H9 (cell line): ENCODE measurements around the gene CDH4. TPM values are rescaled to one million over a fixed set of nuclear protein-coding genes. Genes with fewer than 3 reads are reported as not detected.

ENCODE experiments used
- DNase-seq: peaks from one replicate; pipeline ENCODE4 v3.0.0-alpha.2; 2017
- H2AFZ ChIP-seq: one replicate; pipeline ENCODE4 v1.6.1; 2013; ENCODE audit warnings: mild to moderate bottlenecking, low read length, control low read depth, moderate library complexity
- H2AK5ac ChIP-seq: 2 replicates; pipeline ENCODE4 v1.6.1; 2013; ENCODE audit warnings: low read length, control low read depth, mixed read lengths; ENCODE audit not compliant: insufficient read length
- H2BK120ac ChIP-seq: one replicate; pipeline ENCODE4 v1.6.1; 2013; ENCODE audit warnings: low read depth, mild to moderate bottlenecking, low read length, control low read depth, inconsistent platforms; ENCODE audit not compliant: poor library complexity, severe bottlenecking
- H2BK12ac ChIP-seq: 2 replicates; pipeline ENCODE4 v1.6.1; 2013; ENCODE audit warnings: low read length, control low read depth, mixed read lengths, low read depth; ENCODE audit not compliant: insufficient read length
- H2BK15ac ChIP-seq: 2 replicates; pipeline ENCODE4 v1.6.1; 2013; ENCODE audit warnings: low read depth, low read length, control low read depth
- H2BK20ac ChIP-seq: one replicate; pipeline ENCODE4 v1.6.1; 2013; ENCODE audit warnings: low read depth, mild to moderate bottlenecking, low read length, control low read depth, inconsistent platforms; ENCODE audit not compliant: poor library complexity, severe bottlenecking
- H2BK5ac ChIP-seq: 2 replicates; pipeline ENCODE4 v1.6.1; 2013; ENCODE audit warnings: low read length, control low read depth, mixed read lengths; ENCODE audit not compliant: insufficient read length
- H3K14ac ChIP-seq: 2 replicates; pipeline ENCODE4 v1.6.1; 2013; ENCODE audit warnings: low read length, control low read depth; ENCODE audit not compliant: insufficient read depth
- H3K18ac ChIP-seq: 2 replicates; pipeline ENCODE4 v1.6.1; 2013; ENCODE audit warnings: low read depth, mild to moderate bottlenecking, mixed read lengths, low read length, control low read depth; ENCODE audit not compliant: insufficient read length
- H3K23ac ChIP-seq: 2 replicates; pipeline ENCODE4 v1.6.1; 2013; ENCODE audit warnings: low read length, control low read depth, mixed read lengths, low read depth; ENCODE audit not compliant: insufficient read length
- H3K23me2 ChIP-seq: 2 replicates; pipeline ENCODE4 v1.6.1; 2013; ENCODE audit warnings: low read depth, mild to moderate bottlenecking, mixed read lengths, low read length, control low read depth; ENCODE audit not compliant: insufficient read length, poor library complexity, severe bottlenecking
- H3K27ac ChIP-seq: 2 replicates; pipeline ENCODE4 v1.5.1; 2013; ENCODE audit warnings: low read length, control low read depth, mixed read lengths, low read depth; ENCODE audit not compliant: insufficient read length
- H3K27me3 ChIP-seq: 2 replicates; pipeline ENCODE4 v1.6.1; 2013; ENCODE audit warnings: low read length, control low read depth, inconsistent platforms; ENCODE audit not compliant: insufficient read depth
- H3K4ac ChIP-seq: 2 replicates; pipeline ENCODE4 v1.6.1; 2013; ENCODE audit warnings: low read depth, mild to moderate bottlenecking, control low read depth, inconsistent platforms, low read length, moderate library complexity
- H3K4me1 ChIP-seq: 2 replicates; pipeline ENCODE4 v1.6.1; 2013; ENCODE audit warnings: low read length, control low read depth, inconsistent platforms; ENCODE audit not compliant: insufficient read depth
- H3K4me2 ChIP-seq: 2 replicates; pipeline ENCODE4 v1.6.1; 2013; ENCODE audit warnings: low read length, control low read depth, mixed read lengths; ENCODE audit not compliant: insufficient read length, insufficient read depth
- H3K56ac ChIP-seq: 2 replicates; pipeline ENCODE4 v1.6.1; 2013; ENCODE audit warnings: low read depth, mild to moderate bottlenecking, mixed read lengths, low read length, control low read depth; ENCODE audit not compliant: insufficient read length
- H3K79me1 ChIP-seq: 2 replicates; pipeline ENCODE4 v1.6.1; 2013; ENCODE audit warnings: low read depth, mild to moderate bottlenecking, moderate library complexity, low read length, control low read depth, inconsistent platforms; ENCODE audit not compliant: insufficient read depth, poor library complexity, severe bottlenecking
- H3K79me2 ChIP-seq: 2 replicates; pipeline ENCODE4 v1.6.1; 2013; ENCODE audit warnings: low read length, control low read depth, inconsistent platforms; ENCODE audit not compliant: insufficient read depth
- H3K9ac ChIP-seq: 2 replicates; pipeline ENCODE4 v1.6.1; 2013; ENCODE audit warnings: low read length, control low read depth, mixed read lengths; ENCODE audit not compliant: insufficient read length; ENCODE audit errors: extremely low read depth
- H3K9me3 ChIP-seq: one replicate; pipeline ENCODE4 v1.6.1; 2013; ENCODE audit warnings: low read depth, low read length, inconsistent platforms; ENCODE audit not compliant: control insufficient read depth
- H3T11ph ChIP-seq: one replicate; pipeline ENCODE4 v1.6.1; 2013; ENCODE audit warnings: mild to moderate bottlenecking, low read length, control low read depth, inconsistent platforms
- H4K20me1 ChIP-seq: one replicate; pipeline ENCODE4 v1.6.1; 2013; ENCODE audit not compliant: control insufficient read depth, insufficient read length, insufficient read depth
- H4K5ac ChIP-seq: 2 replicates; pipeline ENCODE4 v1.6.1; 2013; ENCODE audit warnings: low read depth, mild to moderate bottlenecking, mixed read lengths, low read length, control low read depth; ENCODE audit not compliant: insufficient read length
- H4K8ac ChIP-seq: replicated peaks from 2 replicates; pipeline ENCODE4 v1.6.1; 2013; ENCODE audit warnings: low read length, control low read depth, mixed read lengths, low read depth; ENCODE audit not compliant: insufficient read length
- H4K91ac ChIP-seq: 2 replicates; pipeline ENCODE4 v1.6.1; 2013; ENCODE audit warnings: low read depth, mild to moderate bottlenecking, moderate library complexity, mixed read lengths, low read length, control low read depth; ENCODE audit not compliant: insufficient read length
- H3K27ac Mint-ChIP-seq, 3 experiments: 2 replicates in 2 of 3; 3 replicates in 1 of 3; pipeline ENCODE4 v1.8.0; 2020 to 2021; ENCODE audit warnings: mixed read lengths in 3 of 3, mild to moderate bottlenecking in 1 of 3, moderate library complexity in 1 of 3
- H3K27me3 Mint-ChIP-seq: 2 replicates; pipeline ENCODE4 v1.8.0; 2021; ENCODE audit warnings: low read depth, mild to moderate bottlenecking, moderate library complexity, mixed read lengths
- H3K36me3 Mint-ChIP-seq, 3 experiments: 2 replicates in 2 of 3; 3 replicates in 1 of 3; pipeline ENCODE4 v1.8.0; 2020 to 2021; ENCODE audit warnings: low read depth in 3 of 3, mixed read lengths in 3 of 3; ENCODE audit not compliant: insufficient read depth in 1 of 3
- H3K4me1 Mint-ChIP-seq, 2 experiments: 2 replicates each; pipeline ENCODE4 v1.8.0; 2020; ENCODE audit warnings: mixed read lengths in 2 of 2
- H3K4me3 Mint-ChIP-seq, 2 experiments: 2 replicates in 1 of 2; 3 replicates in 1 of 2; pipeline ENCODE4 v1.8.0; 2020 to 2021; ENCODE audit warnings: mild to moderate bottlenecking in 2 of 2, mixed read lengths in 2 of 2, moderate library complexity in 1 of 2
- H3K9me3 Mint-ChIP-seq, 2 experiments: 2 replicates in 1 of 2; 3 replicates in 1 of 2; pipeline ENCODE4 v1.8.0; 2020; ENCODE audit warnings: mild to moderate bottlenecking in 2 of 2, mixed read lengths in 2 of 2, moderate library complexity in 1 of 2
- WGBS: extraction: QIAGEN DNeasy Blood & Tissue Kit; methylation state at CpG from one replicate; pipeline ENCODE4 v1.1.7; 2013; ENCODE audit warnings: missing lambda C conversion rate, low lambda C conversion rate, mixed read lengths; ENCODE audit not compliant: insufficient read length; ENCODE audit errors: extremely low coverage; 5-methylcytosine and 5-hydroxymethylcytosine counted together
- total RNA-seq: library from RNA; stranded (reverse); gene quantifications from 2 replicates; pipeline ENCODE4 v1.2.1, GENCODE V29; 2021
- TF ChIP-seq, protein P1 (sequence below): fragments of 200-600 bp; sonication (generic); conservative IDR thresholded peaks from 3 replicates; pipeline ENCODE4 v1.8.0; 2021; ENCODE audit warnings: antibody characterized with exemption, mild to moderate bottlenecking

Gene CDH4
- total RNA-seq, 1 experiment from 2014 or later, result 3.0 TPM

DNA sequence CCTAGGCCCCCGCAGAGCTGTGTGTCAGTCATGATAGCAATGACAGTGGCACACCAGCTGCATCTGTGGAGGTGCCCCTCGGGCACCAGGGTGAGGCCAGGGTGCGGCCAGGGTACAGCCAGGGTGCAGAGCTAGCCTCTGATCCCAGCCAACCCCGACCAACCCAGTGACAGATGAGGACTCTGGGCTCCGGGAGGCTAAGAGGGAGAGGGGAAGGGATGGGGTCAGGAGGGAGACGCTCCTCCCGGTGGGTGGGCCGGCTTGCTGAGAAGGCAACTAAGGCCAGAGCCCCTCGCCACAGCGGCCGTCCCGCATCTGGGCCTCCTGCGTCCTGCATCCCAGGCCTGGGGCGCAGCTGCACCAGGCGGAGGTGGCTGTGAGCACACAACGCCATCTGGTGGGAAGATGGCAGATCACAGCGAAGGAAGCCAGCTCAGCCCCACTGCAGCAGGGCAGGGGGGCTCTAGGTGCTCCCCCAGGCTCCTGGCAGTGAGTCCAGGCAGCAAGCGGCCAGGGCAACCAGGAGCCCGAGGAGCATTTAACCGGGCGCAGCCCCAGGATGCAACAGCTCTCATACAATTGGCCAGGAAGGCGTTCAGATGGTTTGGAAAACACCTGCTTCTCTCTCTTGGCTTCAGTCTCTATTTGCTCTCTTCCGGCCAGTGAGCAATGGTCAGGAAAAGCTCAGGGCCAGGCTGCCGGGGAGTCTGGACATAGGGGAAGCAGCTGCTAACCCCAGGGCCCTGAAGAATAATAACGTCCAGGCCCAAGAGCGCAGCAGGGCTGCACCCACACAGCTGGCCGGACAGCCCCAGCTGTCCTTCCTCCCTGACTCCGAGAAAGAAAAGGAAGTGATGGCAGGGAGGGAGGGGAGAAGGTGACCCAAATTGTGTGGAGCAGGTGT lies 644.2 kb downstream of the CDH4 start:
- H3K79me2 ChIP-seq, result no peaks in the 10 kb centered on the region
- no peak overlapping the region for H2BK5ac ChIP-seq
- H2AFZ ChIP-seq, result no peak overlapping the region
- H3K27ac ChIP-seq, result no peak overlapping the region
- Mint-ChIP-seq H3K4me3 (no peak overlapping the region), H3K27me3 (peaks cover 48% of the 10 kb centered on the region), H3K4me1 (no peaks in the 10 kb centered on the region), H3K27ac (peak overlapping the region in 1 of 3 experiments; percentile 82; a peak in 1 of 7 replicates), H3K36me3 (no peaks in the 10 kb centered on the region), H3K9me3 (peaks cover 3 to 6% of the 10 kb centered on the region in 2 experiments; a peak in 3 of 5 replicates)
- H3K27me3 ChIP-seq, result peaks cover 4% of the 10 kb centered on the region; the same call in 1 of the 2 replicates
- H3K23ac ChIP-seq, result no peak overlapping the region
- H3K9me3 ChIP-seq, result no peaks in the 10 kb centered on the region
- H3K23me2 ChIP-seq, result no peaks in the 10 kb centered on the region
- H4K5ac ChIP-seq, result no peak overlapping the region
- no peaks in the 10 kb centered on the region for H4K20me1 ChIP-seq
- WGBS, result no CpG with 5 or more reads among the region's 28 CpGs
- no peak overlapping the region for H2AK5ac ChIP-seq
- H2BK120ac ChIP-seq, result no peak overlapping the region
- H3K4me1 ChIP-seq, result no peaks in the 10 kb centered on the region
- H3K14ac ChIP-seq, result no peak overlapping the region
- H2BK20ac ChIP-seq, result no peak overlapping the region
- H4K8ac ChIP-seq, result no peak overlapping the region
- TF ChIP-seq, protein P1, sequence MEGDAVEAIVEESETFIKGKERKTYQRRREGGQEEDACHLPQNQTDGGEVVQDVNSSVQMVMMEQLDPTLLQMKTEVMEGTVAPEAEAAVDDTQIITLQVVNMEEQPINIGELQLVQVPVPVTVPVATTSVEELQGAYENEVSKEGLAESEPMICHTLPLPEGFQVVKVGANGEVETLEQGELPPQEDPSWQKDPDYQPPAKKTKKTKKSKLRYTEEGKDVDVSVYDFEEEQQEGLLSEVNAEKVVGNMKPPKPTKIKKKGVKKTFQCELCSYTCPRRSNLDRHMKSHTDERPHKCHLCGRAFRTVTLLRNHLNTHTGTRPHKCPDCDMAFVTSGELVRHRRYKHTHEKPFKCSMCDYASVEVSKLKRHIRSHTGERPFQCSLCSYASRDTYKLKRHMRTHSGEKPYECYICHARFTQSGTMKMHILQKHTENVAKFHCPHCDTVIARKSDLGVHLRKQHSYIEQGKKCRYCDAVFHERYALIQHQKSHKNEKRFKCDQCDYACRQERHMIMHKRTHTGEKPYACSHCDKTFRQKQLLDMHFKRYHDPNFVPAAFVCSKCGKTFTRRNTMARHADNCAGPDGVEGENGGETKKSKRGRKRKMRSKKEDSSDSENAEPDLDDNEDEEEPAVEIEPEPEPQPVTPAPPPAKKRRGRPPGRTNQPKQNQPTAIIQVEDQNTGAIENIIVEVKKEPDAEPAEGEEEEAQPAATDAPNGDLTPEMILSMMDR, result peak; percentile 88
- no peak overlapping the region for H3K9ac ChIP-seq
- no peak overlapping the region for H3K4ac ChIP-seq
- DNase-seq, result peak; percentile 74
- no peak overlapping the region for H2BK15ac ChIP-seq
- H2BK12ac ChIP-seq, result no peak overlapping the region
- H4K91ac ChIP-seq, result no peak overlapping the region
- H3K56ac ChIP-seq, result no peak overlapping the region
- no peak overlapping the region for H3K4me2 ChIP-seq
- no peak overlapping the region for H3K18ac ChIP-seq
- H3K79me1 ChIP-seq, result no peaks in the 10 kb centered on the region
- no peak overlapping the region for H3T11ph ChIP-seq
